Prostate gland (tissue), 2 donors: ENCODE results near the gene SPTBN1. TPM values are rescaled to one million over a fixed set of nuclear protein-coding genes. Genes with fewer than 3 reads are reported as not detected.

Source experiments
- DNase-seq: peaks from one replicate; pipeline ENCODE4 v3.0.0-alpha.2; 2019; ENCODE audit warnings: low spot score
- H3K27ac ChIP-seq, 2 donors: fragments of 200-600 bp; sonication (generic); 2 replicates each; pipeline ENCODE4 v1.5.1; 2017 to 2019
- H3K27me3 ChIP-seq: fragments of 200-600 bp; sonication (generic); replicated peaks from 2 replicates; pipeline ENCODE4 v1.5.1; 2019; ENCODE audit not compliant: insufficient read depth
- H3K36me3 ChIP-seq, 2 donors: fragments of 200-600 bp; sonication (generic); 1 replicate in 1 of 2; 2 replicates in 1 of 2; pipeline versions ENCODE4 v1.5.1 to v1.8.1; 2017 to 2019
- H3K4me1 ChIP-seq: fragments of 200-600 bp; sonication (generic); replicated peaks from 2 replicates; pipeline ENCODE4 v1.5.1; 2019
- H3K4me3 ChIP-seq, 2 donors: fragments of 200-600 bp; sonication (generic); 2 replicates each; pipeline ENCODE4 v1.5.1; 2017 to 2019
- H3K9me3 ChIP-seq: fragments of 200-600 bp; sonication (generic); 2 replicates; pipeline ENCODE4 v1.5.1; 2017
- POLR2A ChIP-seq: fragments of 450-650 bp; IDR thresholded peaks from one replicate; pipeline ENCODE4 v1.6.1; 2016; ENCODE audit warnings: antibody characterized with exemption, mild to moderate bottlenecking
- POLR2AphosphoS5 ChIP-seq: sonication (generic); formaldehyde crosslinking; IDR thresholded peaks from one replicate; pipeline ENCODE4 v1.6.1; 2017; ENCODE audit warnings: antibody characterized with exemption
- WGBS: methylation state at CpG from one replicate; pipeline ENCODE4 v1.1.5; 2018; 5-methylcytosine and 5-hydroxymethylcytosine counted together
- intact Hi-C: fragments of 100-400 bp; cut with DNase I; formaldehyde crosslinking; loops from one replicate; pipeline ENCODE4 v1.14.2; 2022
- total RNA-seq, 2 donors: library from RNA; depleted of rRNA; stranded (reverse); fragments of >200 nt; gene quantifications; one replicate each; pipeline ENCODE4 v1.1.0, GENCODE V29; 2016
- TF ChIP-seq, protein P1 (sequence below), 4 experiments: fragments of 200-600 bp in 2 of 4; fragments of 450-650 bp in 2 of 4; sonication (generic) in 2 of 4; IDR thresholded peaks; 1 replicate in 3 of 4; 2 replicates in 1 of 4; pipeline ENCODE4 v1.5.1; 2016 to 2019; ENCODE audit warnings: antibody characterized with exemption in 4 of 4, mild to moderate bottlenecking in 2 of 4, moderate library complexity in 2 of 4

The SPTBN1 gene
- total RNA-seq, 2 donors from 2014 or later, result 146 to 348 TPM

DNA sequence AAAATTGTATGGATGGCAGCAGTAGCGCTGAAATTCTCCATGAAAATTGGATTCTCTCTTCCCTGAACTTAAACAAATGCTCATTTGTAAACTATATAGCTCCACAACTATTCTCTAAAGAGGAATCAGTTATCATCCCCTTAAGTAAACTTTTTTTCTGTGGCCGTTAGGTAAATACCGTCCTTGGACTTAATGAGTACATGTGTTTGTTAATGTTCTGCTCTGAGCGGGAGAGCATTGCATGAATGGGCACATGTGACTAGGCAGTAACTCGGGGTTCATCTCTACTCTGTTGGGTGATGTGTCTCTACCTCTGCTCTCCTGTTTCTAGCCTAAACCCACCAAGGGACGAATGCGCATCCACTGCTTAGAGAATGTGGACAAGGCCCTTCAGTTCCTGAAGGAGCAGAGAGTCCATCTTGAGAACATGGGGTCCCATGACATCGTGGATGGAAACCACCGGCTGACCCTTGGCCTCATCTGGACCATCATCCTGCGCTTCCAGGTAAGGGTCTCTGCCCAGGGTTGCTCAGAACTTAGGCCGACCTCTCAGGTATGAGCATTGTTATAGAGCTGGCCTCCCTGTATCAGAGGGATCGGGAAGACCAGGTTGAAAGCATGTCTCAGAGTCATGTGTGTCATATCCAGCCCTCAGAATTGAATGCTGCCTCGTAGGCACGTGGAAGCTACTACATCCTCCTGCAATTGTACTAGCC is 155.9 kb downstream of the SPTBN1 start:
- TF ChIP-seq POLR2A, result no peak
- TF ChIP-seq, protein P1, sequence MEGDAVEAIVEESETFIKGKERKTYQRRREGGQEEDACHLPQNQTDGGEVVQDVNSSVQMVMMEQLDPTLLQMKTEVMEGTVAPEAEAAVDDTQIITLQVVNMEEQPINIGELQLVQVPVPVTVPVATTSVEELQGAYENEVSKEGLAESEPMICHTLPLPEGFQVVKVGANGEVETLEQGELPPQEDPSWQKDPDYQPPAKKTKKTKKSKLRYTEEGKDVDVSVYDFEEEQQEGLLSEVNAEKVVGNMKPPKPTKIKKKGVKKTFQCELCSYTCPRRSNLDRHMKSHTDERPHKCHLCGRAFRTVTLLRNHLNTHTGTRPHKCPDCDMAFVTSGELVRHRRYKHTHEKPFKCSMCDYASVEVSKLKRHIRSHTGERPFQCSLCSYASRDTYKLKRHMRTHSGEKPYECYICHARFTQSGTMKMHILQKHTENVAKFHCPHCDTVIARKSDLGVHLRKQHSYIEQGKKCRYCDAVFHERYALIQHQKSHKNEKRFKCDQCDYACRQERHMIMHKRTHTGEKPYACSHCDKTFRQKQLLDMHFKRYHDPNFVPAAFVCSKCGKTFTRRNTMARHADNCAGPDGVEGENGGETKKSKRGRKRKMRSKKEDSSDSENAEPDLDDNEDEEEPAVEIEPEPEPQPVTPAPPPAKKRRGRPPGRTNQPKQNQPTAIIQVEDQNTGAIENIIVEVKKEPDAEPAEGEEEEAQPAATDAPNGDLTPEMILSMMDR (IDR thresholded peaks at IDR 0.05), result no peak
- no peak overlapping the region for H3K27ac ChIP-seq
- no peak for DNase-seq
- intact Hi-C loops, result no loop called here
- no peaks in the 10 kb centered on the region for H3K27me3 ChIP-seq
- 89% methylated on average over 14 of the region's 14 CpGs for WGBS
- no peaks in the 10 kb centered on the region for H3K36me3 ChIP-seq
- H3K9me3 ChIP-seq, result no peaks in the 10 kb centered on the region
- H3K4me1 ChIP-seq, result peaks cover 14% of the 10 kb centered on the region
- no peak overlapping the region for H3K4me3 ChIP-seq

GRCh38 chr2:54613386-54613785 is 157.3 kb downstream of the SPTBN1 start:
- no peaks in the 10 kb centered on the region for H3K9me3 ChIP-seq
- no peak for DNase-seq
- H3K4me1 ChIP-seq, result peaks cover 14% of the 10 kb centered on the region
- 23% methylated on average over 2 of the region's 2 CpGs for WGBS
- intact Hi-C loops, result no loop called here
- no peaks in the 10 kb centered on the region for H3K27me3 ChIP-seq
- no peaks in the 10 kb centered on the region for H3K36me3 ChIP-seq
- no peak overlapping the region for H3K4me3 ChIP-seq
- TF ChIP-seq, protein P1 (IDR thresholded peaks at IDR 0.05), result no peak
- TF ChIP-seq POLR2A, result no peak
- TF ChIP-seq POLR2AphosphoS5, result no peak
- peak overlapping the region; percentile 32 to 52 for H3K27ac ChIP-seq

DNA sequence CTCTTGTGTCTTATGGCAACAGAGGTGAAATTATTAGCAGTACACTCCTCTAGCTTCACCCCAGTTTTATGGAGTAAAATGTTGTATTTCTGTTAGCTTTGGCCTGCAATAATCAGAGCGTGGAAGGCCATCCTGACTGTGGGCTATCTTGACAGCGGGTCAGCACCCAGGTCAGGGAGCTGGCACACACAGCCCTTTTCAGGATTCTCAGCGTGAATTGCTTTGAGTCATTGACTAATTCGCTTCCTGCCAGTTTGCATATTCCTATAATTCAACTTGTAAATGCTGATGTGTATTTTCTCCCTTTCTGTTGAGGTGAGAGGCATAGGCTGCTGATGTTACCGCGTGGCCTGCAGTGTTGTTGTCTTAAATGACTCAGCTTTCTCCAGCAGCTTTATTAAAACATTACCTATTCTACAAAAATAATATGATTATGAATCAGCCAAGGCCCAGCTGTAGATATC is 157.7 kb downstream of the SPTBN1 start:
- Histone ChIP-seq H3K4me1 (peaks cover 14% of the 10 kb centered on the region), H3K9me3 (no peaks in the 10 kb centered on the region), H3K27ac (peak overlapping the region; percentile 32 to 52), H3K4me3 (no peak overlapping the region), H3K36me3 (no peaks in the 10 kb centered on the region), H3K27me3 (no peaks in the 10 kb centered on the region)
- 67% methylated on average over 6 of the region's 6 CpGs for WGBS
- TF ChIP-seq POLR2A (no peak), POLR2AphosphoS5 (no peak)
- TF ChIP-seq, protein P1 (IDR thresholded peaks at IDR 0.05), result no peak
- intact Hi-C loops, result no loop called here
- DNase-seq, result no peak

DNA sequence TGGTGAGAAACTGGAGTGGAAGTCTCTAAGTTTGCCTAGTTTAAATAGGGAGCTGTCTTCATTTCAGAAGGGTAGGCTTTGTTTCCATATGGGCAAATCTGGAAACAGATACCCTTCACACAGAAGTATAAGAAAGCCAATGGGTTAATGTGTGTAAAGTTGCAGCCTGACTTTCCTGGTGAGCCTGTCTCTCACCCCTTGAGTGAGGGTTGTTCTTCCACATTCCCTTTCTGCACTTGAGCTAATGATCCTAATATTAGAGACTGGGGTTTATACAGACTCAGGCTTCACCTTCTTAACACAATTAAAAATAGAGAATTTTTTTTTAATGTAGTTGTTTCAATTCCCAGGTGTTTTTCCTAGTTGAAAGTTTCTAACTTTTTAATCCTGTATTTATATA is 158.7 kb downstream of the SPTBN1 start:
- Histone ChIP-seq H3K36me3 (no peaks in the 10 kb centered on the region), H3K27ac (no peak overlapping the region), H3K4me1 (peaks cover 14% of the 10 kb centered on the region), H3K27me3 (no peaks in the 10 kb centered on the region), H3K9me3 (no peaks in the 10 kb centered on the region), H3K4me3 (no peak overlapping the region)
- TF ChIP-seq POLR2A, result no peak
- TF ChIP-seq, protein P1 (IDR thresholded peaks at IDR 0.05), result no peak
- no peak for TF ChIP-seq POLR2AphosphoS5
- intact Hi-C loops, result no loop called here
- no peak for DNase-seq
